ENCODE results near the gene GNG7.

- TF ChIP-seq CTCF (conservative IDR thresholded peaks at IDR 0.05) (no peak), ZFX (IDR thresholded peaks at IDR 0.05) (no peak)
Measured at GRCh38 chr19:2723345-2723715, 20.8 kb upstream of the GNG7 start.

Data from C4-2B (cell line).